ENCODE measurements around the gene SLC43A2.
"Not testable (repeated sequence)": the region's sequence is repeated elsewhere in the genome, so short reads cannot be mapped to it uniquely, and the experiment has no call there.

SLC43A2 gene

DNA sequence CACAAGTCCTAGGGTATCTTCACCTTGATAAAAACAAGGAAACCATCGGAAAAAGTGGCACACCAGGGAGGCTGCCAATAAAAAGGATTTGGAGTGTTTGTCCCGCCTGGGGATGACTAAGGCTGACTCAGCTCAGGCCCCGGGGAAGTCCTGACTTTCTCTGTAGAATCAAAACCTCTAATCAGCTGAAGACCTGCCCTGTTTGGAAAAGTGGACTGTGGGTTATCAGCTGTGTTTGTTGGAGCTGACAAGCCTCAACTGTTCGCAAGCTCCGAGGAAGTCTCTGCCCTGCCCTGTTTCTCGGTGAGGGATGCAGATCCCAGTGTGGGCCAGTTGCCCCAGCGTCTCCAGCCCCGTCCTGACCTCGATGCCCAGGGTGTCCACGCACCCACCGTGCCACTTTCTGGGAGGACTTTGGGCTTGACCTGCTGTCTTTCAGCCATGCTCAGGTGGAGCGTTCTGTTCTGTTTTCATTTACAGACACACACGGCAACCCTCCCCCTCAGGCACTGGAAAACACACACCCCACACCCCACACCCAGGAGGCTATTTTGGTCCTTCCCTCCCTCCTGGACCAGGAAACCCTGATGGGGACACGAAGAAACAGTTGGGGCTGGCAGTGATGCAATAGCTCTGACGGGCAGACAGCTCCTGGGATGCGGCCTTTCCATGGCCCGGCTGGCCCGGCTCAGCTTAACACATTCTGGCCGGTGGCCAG lies 38.4 kb downstream of the SLC43A2 start:
- no peak for DNase-seq (ENCODE audit: low read depth in 1 of 2, low spot score in 1 of 2)

GRCh38 chr17:1588821-1589585 lies 39.6 kb downstream of the SLC43A2 start:
- DNase-seq (ENCODE audit: low read depth in 1 of 2, low spot score in 1 of 2): no peak

DNA sequence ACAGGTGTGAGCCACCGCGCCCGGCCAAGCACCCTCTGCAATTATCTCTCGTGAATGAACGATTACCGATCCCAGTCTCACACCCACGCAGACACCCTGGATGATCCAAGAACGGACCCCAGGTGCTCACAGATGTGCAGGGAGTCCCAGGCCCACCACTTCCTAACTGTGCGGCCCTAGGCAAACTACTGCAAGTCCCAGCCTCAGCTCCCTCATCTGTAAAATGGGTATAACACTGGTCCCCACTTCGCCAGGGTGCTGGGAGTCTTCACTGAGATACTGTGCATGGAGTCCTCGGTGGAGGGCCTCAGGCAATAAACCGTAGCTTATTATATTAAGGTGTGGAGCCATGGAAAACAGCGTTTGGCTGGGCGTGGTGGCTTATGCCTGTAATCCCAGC lies 44.5 kb downstream of the SLC43A2 start:
- no peak for DNase-seq (ENCODE audit: low read depth in 1 of 2, low spot score in 1 of 2)

DNA sequence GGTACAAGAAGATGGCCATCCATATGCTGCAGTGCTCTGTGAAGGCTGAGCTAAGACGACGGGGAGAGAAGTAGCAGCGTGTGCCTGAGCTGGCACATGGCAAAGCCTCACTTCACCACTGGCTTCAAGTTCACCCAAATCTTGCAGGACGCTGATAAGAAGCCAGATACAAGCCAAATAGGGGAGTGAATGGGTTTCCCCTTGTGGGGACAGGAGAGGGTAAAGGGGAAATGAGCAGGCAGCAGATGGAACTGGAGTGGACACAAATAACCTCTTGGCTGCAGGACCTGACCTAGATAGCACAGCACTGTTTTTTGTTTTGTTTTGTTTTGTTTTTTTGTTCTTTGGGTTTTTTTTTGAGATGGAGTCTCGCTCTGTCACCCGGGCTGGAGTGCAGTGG lies 45.1 kb downstream of the SLC43A2 start:
- no peak for DNase-seq (ENCODE audit: low read depth in 1 of 2, low spot score in 1 of 2)

DNA sequence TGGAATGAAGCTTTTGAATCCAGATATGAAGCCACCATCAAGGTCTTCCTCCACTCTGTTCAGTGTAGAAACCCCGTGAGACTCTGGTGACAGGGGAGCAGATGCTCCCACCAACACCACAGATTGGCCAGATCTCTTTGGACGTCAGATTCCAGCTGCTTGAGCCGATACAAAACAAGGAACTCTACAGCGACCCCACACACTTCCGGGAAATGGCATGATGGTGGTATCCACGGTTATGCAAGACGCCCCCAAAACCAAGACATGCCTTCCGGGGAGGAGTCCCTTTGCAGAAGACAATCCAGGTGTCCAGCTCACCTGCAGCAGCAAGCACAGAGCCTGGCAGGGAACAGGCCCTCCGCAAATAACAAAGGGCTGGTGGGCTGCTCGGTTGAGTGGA lies 46.3 kb downstream of the SLC43A2 start:
- DNase-seq (ENCODE audit: low read depth in 1 of 2, low spot score in 1 of 2): no peak

GRCh38 chr17:1580979-1581676 lies 47.5 kb downstream of the SLC43A2 start:
- no peak for DNase-seq (ENCODE audit: low read depth in 1 of 2, low spot score in 1 of 2)

DNA sequence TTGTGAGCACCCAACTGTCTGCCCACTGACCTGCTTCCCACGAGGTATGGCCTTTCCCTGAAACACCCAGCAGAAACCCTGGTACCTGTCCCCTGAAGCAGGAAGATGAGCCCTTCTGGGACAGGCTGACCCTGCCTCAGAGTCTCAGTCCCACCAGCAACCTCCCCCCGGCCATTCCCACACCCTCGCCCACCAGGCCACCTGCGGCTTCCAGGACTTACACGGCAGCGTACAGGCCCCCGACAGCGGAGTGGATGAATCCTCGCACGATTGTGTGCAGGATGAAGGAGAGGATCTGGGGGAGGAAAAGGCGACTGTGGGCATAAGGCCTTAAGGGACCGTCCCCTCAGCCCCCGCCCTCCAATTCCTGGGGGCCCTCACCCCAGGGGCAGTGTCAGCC lies 50.6 kb downstream of the SLC43A2 start:
- DNase-seq (ENCODE audit: low read depth in 1 of 2, low spot score in 1 of 2): no peak

- no peak for DNase-seq (ENCODE audit: low read depth in 1 of 2, low spot score in 1 of 2)
These were observed 51.0 kb downstream of the SLC43A2 start for GRCh38 chr17:1577583-1578013.

DNA sequence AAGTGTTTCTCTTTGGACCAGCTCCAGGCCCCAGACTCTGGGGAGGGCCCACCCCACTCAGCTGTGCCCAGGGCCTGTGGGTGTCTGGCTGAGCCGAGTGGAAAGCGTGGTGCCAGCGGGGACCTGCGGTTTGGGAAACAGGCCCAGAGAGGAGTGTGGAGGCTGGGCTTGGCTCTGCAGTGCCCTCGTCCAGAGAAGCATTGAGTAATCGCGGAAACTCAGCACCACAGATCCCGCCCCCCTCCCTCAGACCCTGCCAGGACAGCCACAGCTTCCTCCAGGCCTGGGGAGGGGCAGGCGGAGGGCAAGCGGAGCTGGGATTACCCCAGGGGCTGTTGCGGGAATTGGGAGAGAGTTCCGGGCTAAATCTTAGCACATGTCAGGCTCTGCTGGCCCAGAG lies 51.5 kb downstream of the SLC43A2 start:
- DNase-seq (ENCODE audit: low read depth in 1 of 2, low spot score in 1 of 2): no peak

DNA sequence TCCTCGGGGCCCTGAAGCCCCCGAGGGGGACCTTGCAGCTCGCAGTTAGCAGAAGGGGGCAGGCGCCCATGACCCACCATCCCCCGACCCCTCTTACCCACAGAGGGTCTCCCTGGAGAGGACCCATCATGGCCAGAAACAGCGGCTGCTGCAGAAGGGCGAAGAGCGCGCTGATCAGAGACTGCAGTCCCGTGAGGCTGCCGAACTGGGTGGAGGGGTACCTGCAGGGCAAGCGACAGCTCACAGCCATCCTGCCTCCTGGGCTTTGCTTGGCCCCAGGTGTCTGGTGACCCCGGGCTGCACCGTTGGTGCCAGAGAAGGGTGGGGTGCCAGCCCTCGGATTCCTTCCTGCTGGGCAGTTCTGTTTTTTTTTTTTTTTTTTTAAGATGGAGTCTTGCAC lies 52.1 kb downstream of the SLC43A2 start:
- DNase-seq (ENCODE audit: low read depth in 1 of 2, low spot score in 1 of 2): no peak

DNA sequence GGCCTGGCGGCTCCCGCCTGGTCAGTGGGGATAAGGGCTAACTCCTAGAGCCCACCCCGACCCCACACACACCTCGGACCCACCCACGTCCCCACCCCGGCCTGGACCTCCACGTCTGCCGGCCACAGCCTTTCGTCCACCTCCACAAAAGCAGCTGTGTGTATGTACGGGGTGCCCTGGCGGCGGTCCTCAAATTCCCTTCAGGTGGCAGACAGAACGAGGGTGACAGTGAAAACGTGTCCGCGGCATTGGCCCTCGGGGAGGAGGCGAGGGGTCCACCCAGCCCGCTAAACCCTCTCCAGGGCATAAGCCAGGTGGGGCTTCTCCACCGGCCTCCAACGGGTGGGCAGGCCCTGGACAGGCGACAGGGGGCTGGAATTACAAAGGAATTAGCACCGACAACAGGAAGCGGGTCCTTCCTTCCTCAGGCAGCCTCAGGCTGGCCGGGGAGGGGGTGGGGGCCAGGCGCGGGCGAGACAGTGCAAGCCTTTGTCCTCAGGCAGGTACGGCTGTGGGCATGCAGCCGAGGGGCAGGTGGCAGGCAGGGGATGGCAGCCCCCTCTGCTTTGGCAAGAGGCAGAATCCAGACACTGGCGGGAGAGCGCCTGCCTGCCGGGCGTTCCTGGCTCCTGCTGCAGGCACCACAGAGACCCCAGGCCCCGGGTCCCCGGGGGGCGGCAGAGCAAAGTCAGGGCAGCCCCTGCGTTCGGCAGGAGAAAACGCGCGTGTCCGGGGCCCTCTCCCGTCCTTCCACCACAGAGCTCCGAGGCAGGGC lies 53.8 kb downstream of the SLC43A2 start:
- DNase-seq (ENCODE audit: low read depth in 1 of 2, low spot score in 1 of 2): no peak

DNA sequence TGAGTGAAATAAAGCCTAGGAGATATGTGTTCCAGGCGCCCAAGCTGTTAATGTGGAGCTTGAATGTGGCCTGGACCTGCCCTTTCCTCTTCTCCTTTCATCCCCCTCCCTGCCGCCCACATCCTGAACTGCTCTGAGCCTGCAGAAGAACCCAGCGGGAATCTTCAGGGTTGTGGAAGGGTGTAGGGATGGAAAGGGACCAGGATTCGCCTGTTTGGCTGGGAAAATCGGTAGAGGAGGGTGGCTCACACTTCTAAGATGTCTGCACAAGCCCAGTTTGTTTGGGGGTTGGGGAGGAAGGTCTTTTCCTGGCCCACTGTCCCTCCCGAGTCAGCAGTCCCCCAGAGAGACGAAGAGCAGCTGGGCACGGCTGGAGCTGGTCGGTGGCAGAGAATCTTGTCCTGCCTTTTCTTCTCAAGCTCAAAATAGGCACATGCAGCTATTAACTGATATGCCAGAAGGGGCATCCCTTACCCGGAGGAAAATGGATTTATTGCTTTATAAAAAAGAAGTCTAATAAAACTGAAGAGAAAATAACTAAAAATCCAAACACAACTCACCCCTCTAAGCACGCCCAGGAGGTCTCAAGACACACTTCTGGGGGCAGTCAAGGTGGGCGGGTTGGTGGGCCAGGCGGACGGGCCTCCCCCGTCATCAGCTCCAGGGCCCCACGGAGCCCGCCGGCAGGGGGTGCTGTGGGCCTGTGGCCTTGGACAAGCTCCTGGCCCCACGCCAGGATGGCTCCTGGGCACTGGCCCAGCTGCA lies 54.5 kb downstream of the SLC43A2 start:
- peak; percentile 45 to 47 for DNase-seq (ENCODE audit: low read depth in 1 of 2, low spot score in 1 of 2)

- not testable (repeated sequence) for DNase-seq (ENCODE audit: low read depth in 1 of 2, low spot score in 1 of 2)
These were observed 56.0 kb downstream of the SLC43A2 start for GRCh38 chr17:1572646-1573045.

GRCh38 chr17:1571341-1571704 lies 57.3 kb downstream of the SLC43A2 start:
- no peak for DNase-seq (ENCODE audit: low read depth in 1 of 2, low spot score in 1 of 2)

GRCh38 chr17:1568950-1569810 lies 59.5 kb downstream of the SLC43A2 start:
- no peak for DNase-seq (ENCODE audit: low read depth in 1 of 2, low spot score in 1 of 2)

GRCh38 chr17:1566505-1567199 lies 62.0 kb downstream of the SLC43A2 start:
- peak in 1 of 2 donors; percentile 30 for DNase-seq (ENCODE audit: low read depth in 1 of 2, low spot score in 1 of 2)

GRCh38 chr17:1565877-1566276 lies 62.8 kb downstream of the SLC43A2 start:
- DNase-seq (ENCODE audit: low read depth in 1 of 2, low spot score in 1 of 2): no peak

GRCh38 chr17:1563786-1564613 lies 64.6 kb downstream of the SLC43A2 start:
- no peak for DNase-seq (ENCODE audit: low read depth in 1 of 2, low spot score in 1 of 2)

All from activated CD4-positive, alpha-beta T cell treated with anti-CD3 and anti-CD28 coated beads, Interleukin-2, amount 50 U/mL, for 24 hours (primary cell).